HCT116 (cell line): ENCODE measurements around the gene CYTIP. TPM values are rescaled to one million over a fixed set of nuclear protein-coding genes. Genes with fewer than 3 reads are reported as not detected.

Source experiments
- ATAC-seq: fragments of 200-7000 bp; cut with Tn5 transposase; 2 replicates; pipeline ENCODE4 v1.9.1; 2020; ENCODE audit warnings: mild to moderate bottlenecking, moderate library complexity
- BruUV-seq: library from RNA; stranded (reverse); fragments of 400-500 nt; replicated peaks from 2 replicates; lab custom pipeline; 2021; lab: Mats Ljungman, UMichigan
- CTCF ChIA-PET: fragments of 300-600 bp; sonication (Branson Sonifier 250); formaldehyde crosslinking; loops from one replicate; lab custom pipeline; 2021; ENCODE audit warnings: antibody characterized with exemption; lab: Charles Lee
- POLR2A ChIA-PET: fragments of 300-600, 350-600 bp; sonication (Branson Sonifier 250); formaldehyde crosslinking; loops from one replicate; lab custom pipeline; 2021; ENCODE audit warnings: antibody characterized with exemption; lab: Charles Lee
- RAD21 ChIA-PET, 2 experiments: fragments of 300-600 bp; sonication (Branson Sonifier 250); formaldehyde crosslinking; loops; one replicate each; lab custom pipeline; 2023; ENCODE audit warnings: low total read pairs in 2 of 2; ENCODE audit not compliant: uncharacterized antibody in 2 of 2, unreplicated experiment in 2 of 2, low non-redundant PET in 1 of 2; lab: Charles Lee
- DNase-seq: peaks from one replicate; pipeline ENCODE4 v3.0.0-alpha.2; 2010; ENCODE audit warnings: low read depth, low spot score
- H2AFZ ChIP-seq: fragments of 200-600 bp; shearing (Covaris generic), sonication (generic); 2 replicates; pipeline ENCODE4 v1.6.1; 2017; ENCODE audit warnings: low read depth, mixed run types, mixed read lengths, antibody characterized with exemption, low read length; ENCODE audit not compliant: poor library complexity, severe bottlenecking
- H3K27ac ChIP-seq: 2 replicates; pipeline ENCODE4 v1.5.1; 2012; ENCODE audit warnings: low read depth, low read length
- H3K27me3 ChIP-seq: fragments of 200-600 bp; sonication (generic); 2 replicates; pipeline ENCODE4 v1.6.1; 2016; ENCODE audit warnings: mixed run types, low read length, mixed read lengths; ENCODE audit not compliant: insufficient read depth
- H3K36me3 ChIP-seq, 2 experiments: fragments of 200-500 bp in 1 of 2; fragments of 200-600 bp in 1 of 2; sonication (Bioruptor generic) in 1 of 2; sonication (generic) in 1 of 2; 2 replicates each; pipeline versions ENCODE4 v1.5.1 to v1.6.1; 2014 to 2016; ENCODE audit warnings: low read length in 2 of 2, inconsistent platforms in 1 of 2, mixed read lengths in 1 of 2, mixed run types in 1 of 2; ENCODE audit not compliant: insufficient read depth in 2 of 2, control insufficient read depth in 1 of 2
- H3K4me1 ChIP-seq, 2 experiments: fragments of 200-600 bp in 1 of 2; sonication (generic) in 1 of 2; 2 replicates each; pipeline versions ENCODE4 v1.5.1 to v1.6.1; 2012 to 2017; ENCODE audit warnings: low read length in 2 of 2, inconsistent platforms in 1 of 2, mild to moderate bottlenecking in 1 of 2, mixed read lengths in 1 of 2, mixed run types in 1 of 2, moderate library complexity in 1 of 2; ENCODE audit not compliant: insufficient read depth in 2 of 2, control insufficient read depth in 1 of 2
- H3K4me2 ChIP-seq: fragments of 200-600 bp; sonication (generic); 2 replicates; pipeline ENCODE4 v1.6.1; 2017; ENCODE audit warnings: mixed run types, low read length, mixed read lengths
- H3K4me3 ChIP-seq, 2 experiments: fragments of 200-600 bp in 1 of 2; sonication (generic) in 1 of 2; replicated peaks in 1 of 2; 2 replicates each; pipeline ENCODE4 v1.5.1; 2011 to 2016; ENCODE audit warnings: low read length in 2 of 2, control low read depth in 1 of 2, low read depth in 1 of 2, mild to moderate bottlenecking in 1 of 2, mixed read lengths in 1 of 2, mixed run types in 1 of 2
- H3K79me2 ChIP-seq: fragments of 200-600 bp; sonication (generic); 2 replicates; pipeline ENCODE4 v1.6.1; 2017; ENCODE audit warnings: mild to moderate bottlenecking, mixed run types, low read length, moderate library complexity, mixed read lengths; ENCODE audit not compliant: insufficient read depth
- H3K9ac ChIP-seq: fragments of 200-600 bp; sonication (generic); 2 replicates; pipeline ENCODE4 v1.6.1; 2016; ENCODE audit warnings: low read length, mixed read lengths
- H3K9me2 ChIP-seq: fragments of 200-600 bp; sonication (generic), shearing (Covaris generic); 2 replicates; pipeline ENCODE4 v1.6.1; 2017; ENCODE audit warnings: mixed run types, mild to moderate bottlenecking, moderate library complexity; ENCODE audit not compliant: insufficient read depth
- H3K9me3 ChIP-seq, 2 experiments: fragments of 200-500 bp in 1 of 2; fragments of 200-600 bp in 1 of 2; sonication (Bioruptor generic) in 1 of 2; sonication (generic) in 1 of 2; 2 replicates each; pipeline ENCODE4 v1.6.1; 2014 to 2017; ENCODE audit warnings: low read length in 2 of 2, mixed read lengths in 2 of 2, inconsistent platforms in 1 of 2, low read depth in 1 of 2, mild to moderate bottlenecking in 1 of 2, mixed run types in 1 of 2, moderate library complexity in 1 of 2; ENCODE audit not compliant: control insufficient read depth in 1 of 2, insufficient read depth in 1 of 2
- H4K20me1 ChIP-seq: fragments of 200-600 bp; sonication (generic), shearing (Covaris generic); 2 replicates; pipeline ENCODE4 v1.6.1; 2017; ENCODE audit warnings: mixed run types, mild to moderate bottlenecking, moderate library complexity; ENCODE audit not compliant: insufficient read depth
- ATF3 ChIP-seq: IDR thresholded peaks from 2 replicates; pipeline ENCODE4 v1.6.1; 2012
- CBX3 ChIP-seq: IDR thresholded peaks from 2 replicates; pipeline ENCODE4 v1.6.1; 2012; ENCODE audit warnings: low read depth
- CEBPB ChIP-seq: IDR thresholded peaks from 2 replicates; pipeline ENCODE4 v1.6.1; 2012; ENCODE audit warnings: low read depth
- EZH2 ChIP-seq: fragments of 200-600 bp; sonication (generic); IDR thresholded peaks from 2 replicates; pipeline ENCODE4 v1.6.1; 2017; ENCODE audit warnings: antibody characterized with exemption, mixed run types
- EZH2phosphoT487 ChIP-seq: fragments of 200-600 bp; IDR thresholded peaks from 2 replicates; pipeline ENCODE4 v1.6.1; 2018; ENCODE audit warnings: antibody characterized with exemption, borderline replicate concordance
- FOSL1 ChIP-seq: IDR thresholded peaks from 2 replicates; pipeline ENCODE4 v1.6.1; 2012; ENCODE audit warnings: low read depth
- MAX ChIP-seq: IDR thresholded peaks from 2 replicates; pipeline ENCODE4 v1.6.1; 2012
- POLR2A ChIP-seq: IDR thresholded peaks from 2 replicates; pipeline ENCODE4 v1.7.0; 2011; ENCODE audit warnings: borderline replicate concordance; ENCODE audit not compliant: insufficient read depth, insufficient read length; ENCODE audit errors: extremely low read depth
- POLR2AphosphoS5 ChIP-seq: IDR thresholded peaks from 2 replicates; pipeline ENCODE4 v1.6.1; 2011; ENCODE audit warnings: mild to moderate bottlenecking, low read depth, low read length, moderate library complexity
- RAD21 ChIP-seq: IDR thresholded peaks from 2 replicates; pipeline ENCODE4 v1.6.1; 2012; ENCODE audit warnings: low read depth, mild to moderate bottlenecking
- REST ChIP-seq: IDR thresholded peaks from 2 replicates; pipeline ENCODE4 v1.6.1; 2012; ENCODE audit warnings: low read depth
- SIN3A ChIP-seq: IDR thresholded peaks from 2 replicates; pipeline ENCODE4 v1.6.1; 2012; ENCODE audit warnings: low read depth
- SP1 ChIP-seq: IDR thresholded peaks from 2 replicates; pipeline ENCODE4 v1.6.1; 2012; ENCODE audit warnings: low read depth
- ZNF274 ChIP-seq: fragments of 200-500 bp; sonication (Bioruptor generic); IDR thresholded peaks from 2 replicates; pipeline ENCODE4 v1.6.1; 2014; ENCODE audit warnings: mild to moderate bottlenecking, low read depth, low read length, inconsistent platforms
- intact Hi-C: fragments of 100-400 bp; cut with micrococcal nuclease; formaldehyde crosslinking; loops from 2 replicates; pipeline ENCODE4 v1.10.0; 2022
- total RNA-seq: library from RNA; stranded (reverse); gene quantifications from one replicate; pipeline ENCODE4 v1.2.1, GENCODE V29; 2021; ENCODE audit not compliant: unreplicated experiment

CYTIP gene
- total RNA-seq, 1 experiment from 2014 or later = 0.64 TPM

GRCh38 chr2:157418239-157418641 is 25.6 kb downstream of the CYTIP start:
- TF ChIP-seq EZH2 = no peak
- TF ChIP-seq RAD21 = no peak
- TF ChIP-seq MAX = no peak
- TF ChIP-seq EZH2phosphoT487 = no peak
- no peak for TF ChIP-seq FOSL1
- no peak for TF ChIP-seq SP1
- TF ChIP-seq POLR2AphosphoS5 = no peak
- no peak for TF ChIP-seq POLR2A
- TF ChIP-seq CEBPB = no peak
- TF ChIP-seq ATF3 = no peak
- TF ChIP-seq SIN3A = no peak
- TF ChIP-seq ZNF274 = no peak
- TF ChIP-seq REST = no peak
- no peak for TF ChIP-seq CBX3
- H3K4me2 ChIP-seq = no peak overlapping the region
- H3K9me2 ChIP-seq = no peaks in the 10 kb centered on the region
- no peak overlapping the region for H3K4me3 ChIP-seq
- H3K9ac ChIP-seq = no peak overlapping the region
- H3K4me1 ChIP-seq = no peaks in the 10 kb centered on the region
- no peaks in the 10 kb centered on the region for H3K9me3 ChIP-seq
- intact Hi-C loops = no loop called here
- DNase-seq = no peak
- ChIA-PET RAD21 (no interaction called here), POLR2A (no interaction called here), CTCF (interaction anchor here (0.6 to 1.7 kb wide), 2 partner anchors 36 to 116 kb away, joined by 3 to 4 read pairs; no protein-coding TSS in a partner anchor)
- no peaks in the 10 kb centered on the region for H3K79me2 ChIP-seq
- no peaks in the 10 kb centered on the region for H4K20me1 ChIP-seq
- H3K27ac ChIP-seq = no peak overlapping the region
- no peak for ATAC-seq
- H3K27me3 ChIP-seq = no peaks in the 10 kb centered on the region
- no TSS peak for BruUV-seq
- no peak overlapping the region for H2AFZ ChIP-seq
- H3K36me3 ChIP-seq = no peaks in the 10 kb centered on the region
